H1 (cell line): ENCODE measurements around the gene SASS6. TPM values are rescaled to one million over a fixed set of nuclear protein-coding genes. Genes with fewer than 3 reads are reported as not detected.

ENCODE experiments used
- CTCF ChIA-PET: fragments of 300-600 bp; sonication (Branson Sonifier 250); formaldehyde crosslinking; loops from one replicate; lab custom pipeline; 2021; ENCODE audit not compliant: partially characterized antibody; lab: Charles Lee
- POLR2A ChIA-PET: fragments of 300-600 bp; sonication (Branson Sonifier 250); formaldehyde crosslinking; loops from one replicate; lab custom pipeline; 2021; ENCODE audit warnings: inconsistent platforms; ENCODE audit not compliant: partially characterized antibody; lab: Charles Lee
- DNase-seq, 2 experiments: peaks; one replicate each; pipeline versions ENCODE4 v3.0.0 to v3.0.0-alpha.2; 2010 to 2022; ENCODE audit warnings: low spot score in 2 of 2, low read depth in 1 of 2, mixed read lengths in 1 of 2
- FAIRE-seq: peaks from 2 replicates; lab custom pipeline; 2011; peaks lifted over from hg19 to GRCh38; lab: Jason Lieb, UNC
- H2AFZ ChIP-seq: 2 replicates; pipeline ENCODE4 v1.8.1; 2012; ENCODE audit warnings: low read length, inconsistent platforms
- H2AK5ac ChIP-seq: 2 replicates; pipeline ENCODE4 v1.6.1; 2013; ENCODE audit warnings: low read depth, low read length
- H2BK120ac ChIP-seq: replicated peaks from 2 replicates; pipeline ENCODE3; 2013; ENCODE audit warnings: low read depth, low read length, inconsistent platforms
- H2BK12ac ChIP-seq: 2 replicates; pipeline ENCODE4 v1.6.1; 2013; ENCODE audit warnings: low read depth, low read length
- H2BK15ac ChIP-seq: 2 replicates; pipeline ENCODE4 v1.6.1; 2013; ENCODE audit warnings: low read length
- H2BK20ac ChIP-seq: 2 replicates; pipeline ENCODE4 v1.6.1; 2013; ENCODE audit warnings: low read length
- H2BK5ac ChIP-seq: 2 replicates; pipeline ENCODE4 v1.6.1; 2013; ENCODE audit warnings: low read depth, low read length
- H3K14ac ChIP-seq: 2 replicates; pipeline ENCODE4 v1.6.1; 2013; ENCODE audit warnings: inconsistent platforms; ENCODE audit not compliant: insufficient read length
- H3K18ac ChIP-seq: 2 replicates; pipeline ENCODE4 v1.6.1; 2013; ENCODE audit warnings: low read length; ENCODE audit errors: extremely low read depth
- H3K23ac ChIP-seq: 2 replicates; pipeline ENCODE4 v1.6.1; 2013; ENCODE audit warnings: inconsistent platforms; ENCODE audit not compliant: insufficient read length
- H3K23me2 ChIP-seq: 2 replicates; pipeline ENCODE4 v1.6.1; 2013; ENCODE audit warnings: low read depth, low read length
- H3K27ac ChIP-seq: 2 replicates; pipeline ENCODE4 v1.6.1; 2011; ENCODE audit warnings: low read depth, low read length, inconsistent platforms
- H3K27me3 ChIP-seq, 4 experiments: replicated peaks in 1 of 4; 1 replicate in 1 of 4; 2 replicates in 3 of 4; pipeline versions ENCODE4 v1.6.1 to v1.8.1; 2011 to 2013; ENCODE audit warnings: low read length in 3 of 4, mild to moderate bottlenecking in 3 of 4, inconsistent platforms in 2 of 4, mixed read lengths in 2 of 4, moderate library complexity in 1 of 4; ENCODE audit not compliant: control insufficient read depth in 3 of 4, insufficient read depth in 3 of 4; ENCODE audit errors: extremely low read depth in 1 of 4
- H3K36me3 ChIP-seq, 4 experiments: 2 replicates each; pipeline versions ENCODE4 v1.6.1 to v1.8.1; 2011 to 2013; ENCODE audit warnings: mild to moderate bottlenecking in 4 of 4, low read length in 3 of 4, moderate library complexity in 2 of 4, control low read depth in 1 of 4, inconsistent platforms in 1 of 4; ENCODE audit not compliant: insufficient read depth in 4 of 4, control insufficient read depth in 2 of 4
- H3K4ac ChIP-seq: replicated peaks from 2 replicates; pipeline ENCODE3; 2013; ENCODE audit warnings: low read length, low read depth, mixed read lengths, inconsistent platforms; ENCODE audit not compliant: insufficient read length
- H3K4me1 ChIP-seq, 4 experiments: replicated peaks in 1 of 4; 1 replicate in 1 of 4; 2 replicates in 3 of 4; pipeline versions ENCODE4 v1.6.1 to v1.8.1; 2011 to 2013; ENCODE audit warnings: low read length in 3 of 4, inconsistent platforms in 2 of 4, mixed read lengths in 1 of 4; ENCODE audit not compliant: insufficient read depth in 4 of 4, control insufficient read depth in 3 of 4
- H3K4me2 ChIP-seq, 2 experiments: 2 replicates each; pipeline versions ENCODE4 v1.6.1 to v1.8.1; 2011 to 2013; ENCODE audit warnings: low read depth in 2 of 2, low read length in 2 of 2, control low read depth in 1 of 2, inconsistent platforms in 1 of 2, mild to moderate bottlenecking in 1 of 2; ENCODE audit not compliant: insufficient read depth in 1 of 2
- H3K4me3 ChIP-seq, 4 experiments: fragments of 200-600, 300-600 bp in 1 of 4; sonication (generic), shearing (Covaris generic), sonication (Bioruptor Twin) in 1 of 4; 2 replicates each; pipeline versions ENCODE4 v1.5.1 to v1.8.1; 2011 to 2016; ENCODE audit warnings: low read length in 4 of 4, low read depth in 3 of 4, control low read depth in 2 of 4, inconsistent platforms in 2 of 4, mild to moderate bottlenecking in 2 of 4, mixed read lengths in 1 of 4, moderate library complexity in 1 of 4; ENCODE audit not compliant: insufficient read depth in 2 of 4; ENCODE audit errors: extremely low read depth in 1 of 4
- H3K56ac ChIP-seq: replicated peaks from 2 replicates; pipeline ENCODE3; 2013; ENCODE audit warnings: low read depth, mild to moderate bottlenecking, mixed read lengths, low read length, inconsistent platforms; ENCODE audit not compliant: insufficient read length
- H3K79me1 ChIP-seq: 2 replicates; pipeline ENCODE4 v1.6.1; 2013; ENCODE audit warnings: low read depth, low read length, control low read depth
- H3K79me2 ChIP-seq, 2 experiments: 2 replicates each; pipeline versions ENCODE4 v1.6.1 to v1.8.1; 2012 to 2013; ENCODE audit warnings: low read length in 2 of 2, mild to moderate bottlenecking in 2 of 2, inconsistent platforms in 1 of 2; ENCODE audit not compliant: insufficient read depth in 2 of 2, control insufficient read depth in 1 of 2
- H3K9ac ChIP-seq, 4 experiments: replicated peaks in 1 of 4; 1 replicate in 1 of 4; 2 replicates in 3 of 4; pipeline versions ENCODE4 v1.6.1 to v1.8.1; 2011 to 2013; ENCODE audit warnings: low read depth in 3 of 4, low read length in 3 of 4, control low read depth in 2 of 4, mild to moderate bottlenecking in 2 of 4, moderate library complexity in 2 of 4, inconsistent platforms in 1 of 4; ENCODE audit errors: extremely low read depth in 1 of 4
- H3K9me3 ChIP-seq, 2 experiments: 2 replicates each; pipeline versions ENCODE4 v1.6.1 to v1.8.1; 2012 to 2013; ENCODE audit warnings: mild to moderate bottlenecking in 2 of 2, moderate library complexity in 2 of 2, control low read depth in 1 of 2, inconsistent platforms in 1 of 2, low read depth in 1 of 2, low read length in 1 of 2, mixed read lengths in 1 of 2; ENCODE audit not compliant: insufficient read depth in 2 of 2
- H4K20me1 ChIP-seq, 2 experiments: replicated peaks in 1 of 2; 2 replicates each; pipeline versions ENCODE3 to v1.8.1; 2011 to 2013; ENCODE audit warnings: inconsistent platforms in 2 of 2, low read length in 2 of 2, mild to moderate bottlenecking in 1 of 2; ENCODE audit not compliant: insufficient read depth in 2 of 2, control insufficient read depth in 1 of 2
- H4K5ac ChIP-seq: 2 replicates; pipeline ENCODE4 v1.6.1; 2013; ENCODE audit warnings: low read length, low read depth, mixed read lengths, inconsistent platforms; ENCODE audit not compliant: insufficient read length
- H4K8ac ChIP-seq: 2 replicates; pipeline ENCODE4 v1.8.0; 2013; ENCODE audit warnings: mild to moderate bottlenecking, moderate library complexity, low read length, inconsistent platforms; ENCODE audit not compliant: insufficient read depth; ENCODE audit errors: extremely low read depth
- H4K91ac ChIP-seq: replicated peaks from 2 replicates; pipeline ENCODE3; 2013; ENCODE audit warnings: low read length, mixed read lengths, inconsistent platforms; ENCODE audit not compliant: insufficient read length
- TAF1 ChIP-seq: IDR thresholded peaks from 2 replicates; pipeline ENCODE4 v1.6.1; 2011; ENCODE audit warnings: mild to moderate bottlenecking, low read depth, low read length
- WGBS, 2 experiments: shearing (Covaris generic) in 1 of 2; methylation state at CpG; one replicate each; pipeline versions ENCODE4 v1.1.6 to v1.1.7; 2013 to 2015; ENCODE audit warnings: low lambda C conversion rate in 2 of 2, mixed read lengths in 2 of 2, inconsistent platforms in 1 of 2, low coverage in 1 of 2, missing lambda C conversion rate in 1 of 2; ENCODE audit not compliant: insufficient replicate concordance in 2 of 2, insufficient coverage in 1 of 2, insufficient read length in 1 of 2; ENCODE audit errors: extremely low coverage in 1 of 2, missing lambda C conversion rate in 1 of 2; 5-methylcytosine and 5-hydroxymethylcytosine counted together
- polyA plus RNA-seq, 7 experiments: library from polyadenylated mRNA; depleted of rRNA in 3 of 7; stranded (reverse) in 5 of 7; unstranded in 2 of 7; fragments of >200 nt in 5 of 7; fragments of 200-250 nt in 2 of 7; gene quantifications; 1 replicate in 5 of 7; 2 replicates in 1 of 7; 4 replicates in 1 of 7; pipeline versions ENCODE4 v1.2.1 to v1.2.3, GENCODE V29; 2011 to 2013; ENCODE audit warnings: missing spikeins in 2 of 7, mixed read lengths in 2 of 7
- total RNA-seq: library from RNA; stranded (reverse); fragmentation: NEBNext Ultra II Directional; extraction: Animal tissue kit (Norgen Biotek cat#: 25700); gene quantifications from 2 replicates; pipeline ENCODE4 v1.2.1, GENCODE V29; 2021

SASS6 gene
- total and polyA plus RNA-seq, 2 of the 8 experiments (the other 6 are each of a cell fraction or from before 2014, with no cell fraction given), result 1.2 to 13.8 TPM

DNA sequence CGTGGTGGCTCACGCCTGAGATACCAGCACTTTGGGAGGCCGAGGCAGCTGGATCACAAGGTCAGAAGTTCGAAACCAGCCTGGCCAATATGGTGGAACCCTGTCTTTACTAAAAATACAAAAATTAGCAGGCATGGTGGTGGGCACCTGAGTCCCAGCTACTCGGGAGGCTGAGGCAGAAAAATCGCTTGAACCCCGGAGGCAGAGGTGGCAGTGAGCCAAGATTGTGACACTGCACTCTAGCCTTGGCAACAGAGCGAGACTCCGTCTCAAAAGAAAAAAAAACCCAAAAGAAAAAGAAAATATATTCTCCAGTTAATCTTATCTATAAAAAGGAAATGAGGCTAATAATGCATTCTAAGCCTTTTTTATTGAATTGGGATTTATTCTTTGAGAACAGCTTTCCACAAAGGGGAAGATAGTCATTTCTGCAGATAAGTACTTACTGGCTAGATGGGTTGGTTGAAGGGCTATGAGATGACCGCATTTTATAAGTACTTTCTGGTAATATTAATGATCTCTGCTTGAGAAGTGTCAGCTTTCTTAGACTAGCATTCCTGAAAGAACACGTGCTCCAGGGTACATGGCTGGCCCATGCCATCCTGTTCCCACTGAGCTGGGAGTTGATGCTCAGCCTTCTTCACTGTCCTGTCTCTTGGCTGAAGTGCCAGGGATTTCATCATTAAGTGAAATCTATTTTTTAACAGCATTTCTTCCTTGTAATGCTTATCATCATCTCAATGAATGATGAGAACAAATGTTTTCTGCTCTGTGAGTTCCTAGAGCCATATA, 57.9 kb downstream of the SASS6 start:
- no peaks in the 10 kb centered on the region for H3K79me1 ChIP-seq
- no peak overlapping the region for H4K8ac ChIP-seq
- WGBS, 2 experiments, result 87% methylated on average over 10 of the region's 11 CpGs; no CpG with 5 or more reads in 1 of the 2 experiments
- no peak for FAIRE-seq
- no peak overlapping the region for H3K18ac ChIP-seq
- no peak for TF ChIP-seq TAF1
- no peaks in the 10 kb centered on the region for H3K9me3 ChIP-seq
- H3K27ac ChIP-seq, result no peak overlapping the region
- no peak overlapping the region for H2BK5ac ChIP-seq
- ChIA-PET POLR2A (no interaction called here), CTCF (interaction anchor here (0.5 to 1.7 kb wide), 3 partner anchors 267 to 919 kb away, joined by 3 to 5 read pairs (median 4); no protein-coding TSS in a partner anchor)
- no peaks in the 10 kb centered on the region for H3K23me2 ChIP-seq
- DNase-seq, result no peak
- H2BK12ac ChIP-seq, result no peak overlapping the region
- H3K4me3 ChIP-seq, result no peak overlapping the region
- peaks cover 0 to 5% of the 10 kb centered on the region in 2 experiments for H4K20me1 ChIP-seq
- H3K79me2 ChIP-seq, result no peaks in the 10 kb centered on the region
- peaks cover 0 to 56% (median 30%) of the 10 kb centered on the region in 4 experiments; a peak in 7 of 8 replicates for H3K36me3 ChIP-seq
- no peak overlapping the region for H3K14ac ChIP-seq
- H2AFZ ChIP-seq, result no peak overlapping the region
- H2AK5ac ChIP-seq, result no peak overlapping the region
- no peaks in the 10 kb centered on the region; a peak in 1 of 7 replicates for H3K4me1 ChIP-seq
- H3K9ac ChIP-seq, result no peak overlapping the region
- H3K56ac ChIP-seq, result no peak overlapping the region
- no peak overlapping the region for H2BK120ac ChIP-seq
- no peak overlapping the region for H3K4me2 ChIP-seq
- no peak overlapping the region for H2BK15ac ChIP-seq
- H4K5ac ChIP-seq, result no peak overlapping the region
- H3K27me3 ChIP-seq, result no peaks in the 10 kb centered on the region
- no peak overlapping the region for H2BK20ac ChIP-seq
- no peak overlapping the region for H3K4ac ChIP-seq
- no peak overlapping the region for H3K23ac ChIP-seq
- H4K91ac ChIP-seq, result no peak overlapping the region
